HEK293T (cell line): Measurements from ENCODE around the gene GRIA4.

Experiments
- CTCF ChIA-PET: fragments of 350-600 bp; formaldehyde crosslinking; extraction: SDS; loops from one replicate; lab custom pipeline; 2021; ENCODE audit warnings: antibody characterized with exemption, inconsistent platforms; lab: Yijun Ruan, JAX
- POLR2A ChIA-PET: fragments of 350-600 bp; formaldehyde crosslinking; extraction: SDS; loops from one replicate; lab custom pipeline; 2020; ENCODE audit warnings: antibody characterized with exemption, inconsistent platforms; lab: Yijun Ruan, JAX
- DNase-seq: peaks from one replicate; pipeline ENCODE4 v3.0.0; 2012; ENCODE audit warnings: mixed read lengths; ENCODE audit errors: extremely low spot score
- ARNT ChIP-seq: fragments of 450-650 bp; IDR thresholded peaks from 2 replicates; pipeline ENCODE4 v1.6.1; 2017; ENCODE audit warnings: mild to moderate bottlenecking
- BHLHE40 ChIP-seq: fragments of 450-650 bp; IDR thresholded peaks from 2 replicates; pipeline ENCODE4 v1.6.1; 2016; ENCODE audit warnings: mild to moderate bottlenecking, moderate library complexity, borderline replicate concordance
- CTBP1 ChIP-seq: fragments of 450-650 bp; IDR thresholded peaks from 2 replicates; pipeline ENCODE4 v1.6.1; 2016; ENCODE audit warnings: borderline replicate concordance
- ELF4 ChIP-seq: fragments of 450-650 bp; IDR thresholded peaks from 2 replicates; pipeline ENCODE4 v1.6.1; 2017; ENCODE audit warnings: antibody characterized with exemption
- FOXA1 ChIP-seq: fragments of 450-650 bp; IDR thresholded peaks from 2 replicates; pipeline ENCODE4 v1.6.1; 2016; ENCODE audit warnings: mild to moderate bottlenecking
- FOXK2 ChIP-seq: fragments of 450-650 bp; IDR thresholded peaks from 2 replicates; pipeline ENCODE4 v1.6.1; 2016; ENCODE audit warnings: mild to moderate bottlenecking
- FOXM1 ChIP-seq: fragments of 450-650 bp; IDR thresholded peaks from 2 replicates; pipeline ENCODE4 v1.6.1; 2017; ENCODE audit warnings: mild to moderate bottlenecking, borderline replicate concordance
- HDGF ChIP-seq: fragments of 450-650 bp; IDR thresholded peaks from 2 replicates; pipeline ENCODE4 v1.6.1; 2017; ENCODE audit warnings: antibody characterized with exemption, borderline replicate concordance
- L3MBTL2 ChIP-seq: fragments of 450-650 bp; conservative IDR thresholded peaks from 2 replicates; pipeline ENCODE4 v1.6.1; 2016; ENCODE audit warnings: mild to moderate bottlenecking
- LEF1 ChIP-seq: fragments of 450-650 bp; IDR thresholded peaks from 2 replicates; pipeline ENCODE4 v1.6.1; 2017; ENCODE audit warnings: mild to moderate bottlenecking, borderline replicate concordance
- NFRKB ChIP-seq: fragments of 450-650 bp; IDR thresholded peaks from 2 replicates; pipeline ENCODE4 v1.6.1; 2016; ENCODE audit warnings: mild to moderate bottlenecking, moderate library complexity
- SP1 ChIP-seq: fragments of 450-650 bp; IDR thresholded peaks from 2 replicates; pipeline ENCODE4 v1.6.1; 2017
- SUZ12 ChIP-seq: fragments of 450-650 bp; IDR thresholded peaks from 2 replicates; pipeline ENCODE4 v1.6.1; 2016; ENCODE audit warnings: mild to moderate bottlenecking
- TARDBP ChIP-seq: fragments of 450-650 bp; IDR thresholded peaks from 2 replicates; pipeline ENCODE4 v1.6.1; 2016
- ZNF384 ChIP-seq: fragments of 450-650 bp; IDR thresholded peaks from 2 replicates; pipeline ENCODE4 v1.6.1; 2016
- TF ChIP-seq, protein P1 (sequence below): fragments of 450-650 bp; IDR thresholded peaks from 2 replicates; pipeline ENCODE4 v1.6.1; 2016

Gene GRIA4

DNA sequence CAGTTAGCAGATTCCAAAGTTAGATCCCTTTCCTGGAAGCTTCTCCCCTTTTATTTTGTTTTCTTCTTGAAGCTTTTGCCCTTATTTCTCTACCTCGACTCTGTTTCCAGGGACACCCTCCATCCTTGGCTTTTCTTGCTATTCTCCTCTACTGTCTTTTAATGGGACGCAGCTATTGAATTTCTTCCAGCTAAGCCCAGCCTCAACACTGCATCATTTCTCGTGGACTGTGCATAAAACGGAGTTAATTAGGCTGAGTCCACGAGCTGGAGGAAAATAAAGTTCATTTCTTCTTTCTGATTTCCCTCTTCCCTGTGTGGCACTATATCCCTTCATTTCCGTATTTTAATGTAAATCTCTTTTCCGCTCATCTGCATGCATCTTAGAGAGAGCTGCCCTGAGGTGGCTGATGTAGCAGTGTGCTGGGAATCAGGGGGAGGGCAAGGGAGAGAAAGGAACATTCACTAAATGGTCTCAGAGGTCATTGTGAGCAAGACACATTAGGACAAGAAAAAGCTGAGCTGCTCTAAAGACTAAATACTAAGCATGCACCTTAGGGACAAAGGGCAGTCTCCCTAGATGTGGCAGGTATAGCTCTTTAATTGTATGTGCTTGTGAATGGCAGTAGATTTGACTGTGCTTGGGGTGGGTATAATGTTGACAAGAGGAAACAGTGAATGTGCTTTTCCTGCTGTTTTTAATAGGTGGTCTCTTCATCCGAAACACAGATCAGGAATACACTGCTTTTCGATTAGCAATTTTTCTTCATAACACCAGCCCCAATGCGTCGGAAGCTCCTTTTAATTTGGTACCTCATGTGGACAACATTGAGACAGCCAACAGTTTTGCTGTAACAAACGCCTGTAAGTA lies 1.9 kb downstream of the GRIA4 start:
- no peak for TF ChIP-seq FOXK2
- TF ChIP-seq, protein P1, sequence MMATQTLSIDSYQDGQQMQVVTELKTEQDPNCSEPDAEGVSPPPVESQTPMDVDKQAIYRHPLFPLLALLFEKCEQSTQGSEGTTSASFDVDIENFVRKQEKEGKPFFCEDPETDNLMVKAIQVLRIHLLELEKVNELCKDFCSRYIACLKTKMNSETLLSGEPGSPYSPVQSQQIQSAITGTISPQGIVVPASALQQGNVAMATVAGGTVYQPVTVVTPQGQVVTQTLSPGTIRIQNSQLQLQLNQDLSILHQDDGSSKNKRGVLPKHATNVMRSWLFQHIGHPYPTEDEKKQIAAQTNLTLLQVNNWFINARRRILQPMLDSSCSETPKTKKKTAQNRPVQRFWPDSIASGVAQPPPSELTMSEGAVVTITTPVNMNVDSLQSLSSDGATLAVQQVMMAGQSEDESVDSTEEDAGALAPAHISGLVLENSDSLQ, result no peak
- TF ChIP-seq HDGF, result no peak
- TF ChIP-seq BHLHE40, result no peak
- no peak for TF ChIP-seq L3MBTL2
- no peak for TF ChIP-seq FOXM1
- TF ChIP-seq ARNT, result no peak
- TF ChIP-seq CTBP1, result no peak
- no peak for TF ChIP-seq LEF1
- no peak for TF ChIP-seq NFRKB
- no peak for TF ChIP-seq FOXA1
- TF ChIP-seq SP1, result no peak
- TF ChIP-seq ELF4, result no peak
- no peak for TF ChIP-seq ZNF384
- TF ChIP-seq TARDBP, result no peak
- POLR2A ChIA-PET, result no interaction called here

DNA sequence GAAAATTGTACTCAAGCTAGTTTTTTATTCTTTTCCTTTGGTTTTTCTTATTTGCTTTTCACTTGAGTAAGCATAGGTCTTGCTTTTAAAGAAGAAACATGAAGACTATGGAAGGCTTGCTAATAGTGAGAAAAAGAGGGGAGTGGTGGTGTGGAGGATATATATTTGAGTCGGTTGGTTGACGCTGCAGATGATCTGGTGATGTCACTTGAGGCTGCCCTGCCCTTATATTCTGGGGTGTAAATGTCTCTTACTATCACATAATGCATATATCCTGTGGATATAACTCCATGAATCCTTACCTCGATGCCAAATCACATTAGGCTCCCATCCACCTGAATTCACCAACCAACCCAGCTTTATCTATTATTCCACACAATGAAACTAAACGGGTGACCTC lies 2.9 kb downstream of the GRIA4 start:
- DNase-seq, result no peak
- TF ChIP-seq HDGF, result no peak
- TF ChIP-seq FOXM1, result no peak
- no peak for TF ChIP-seq NFRKB
- TF ChIP-seq SP1, result no peak
- TF ChIP-seq FOXK2, result no peak
- no peak for TF ChIP-seq TARDBP
- no peak for TF ChIP-seq SUZ12
- no peak for TF ChIP-seq ELF4
- TF ChIP-seq LEF1, result no peak
- TF ChIP-seq BHLHE40, result no peak
- TF ChIP-seq ZNF384, result no peak
- TF ChIP-seq L3MBTL2, result no peak
- no peak for TF ChIP-seq FOXA1
- no peak for TF ChIP-seq CTBP1
- TF ChIP-seq, protein P1, result no peak
- TF ChIP-seq ARNT, result no peak
- ChIA-PET POLR2A (no interaction called here), CTCF (no interaction called here)

More for the DNA sequence above, 1.9 kb downstream of the GRIA4 start:
- CTCF ChIA-PET, result no interaction called here
- no peak for DNase-seq

DNA sequence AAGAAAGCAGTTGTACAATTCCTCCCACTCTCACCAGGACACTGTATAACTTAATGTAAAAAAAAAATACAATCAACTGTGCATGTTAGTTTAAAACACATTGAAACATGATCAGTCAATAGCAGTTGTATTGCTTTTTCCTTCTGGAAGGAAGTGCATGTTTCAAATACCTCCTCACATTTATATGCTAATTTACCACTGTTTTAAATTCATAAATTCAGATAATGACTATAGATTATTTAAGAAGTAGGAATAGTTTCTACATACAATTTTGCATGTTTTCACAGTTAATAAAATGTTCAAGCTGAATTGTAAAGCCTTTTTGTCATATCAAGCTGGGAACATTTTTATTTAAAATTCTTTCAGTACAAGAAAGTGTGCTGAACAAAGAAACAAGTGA lies 3.3 kb downstream of the GRIA4 start:
- no peak for DNase-seq
- CTCF ChIA-PET, result no interaction called here
- POLR2A ChIA-PET, result no interaction called here
- TF ChIP-seq FOXM1, result no peak
- TF ChIP-seq HDGF, result no peak
- no peak for TF ChIP-seq NFRKB
- no peak for TF ChIP-seq BHLHE40
- no peak for TF ChIP-seq ARNT
- TF ChIP-seq TARDBP, result no peak
- no peak for TF ChIP-seq ELF4
- no peak for TF ChIP-seq SP1
- no peak for TF ChIP-seq ZNF384
- no peak for TF ChIP-seq LEF1
- no peak for TF ChIP-seq FOXA1

DNA sequence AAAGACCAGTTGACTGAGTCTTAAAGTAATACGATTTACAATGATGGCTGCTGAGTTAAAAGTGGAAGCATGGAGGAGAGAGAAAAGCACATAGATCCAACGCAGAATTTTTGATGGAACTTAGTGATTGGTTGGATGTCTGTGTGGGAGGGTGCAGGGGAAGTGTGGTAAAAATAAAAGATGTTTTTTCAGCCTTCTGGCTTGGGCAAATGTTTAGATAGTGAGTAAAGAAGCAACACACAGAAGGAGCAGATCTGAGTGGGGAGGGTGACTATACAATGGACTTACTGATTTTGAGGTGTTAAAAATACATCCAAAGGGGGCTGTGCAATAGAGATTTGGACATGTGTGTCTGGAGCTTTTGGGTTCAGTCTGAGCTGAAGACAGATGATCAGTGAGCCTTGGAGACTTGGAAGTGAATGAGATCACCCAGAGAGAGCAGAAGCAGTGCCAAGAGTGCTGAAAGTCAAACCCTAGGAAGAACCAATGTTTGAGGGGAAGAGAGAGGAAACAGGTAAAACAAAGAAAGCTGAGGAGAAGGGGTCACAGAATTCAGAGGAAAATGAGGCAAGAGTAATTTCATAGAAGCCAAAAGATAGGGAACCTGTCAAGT lies 8.6 kb downstream of the GRIA4 start:
- no peak for DNase-seq
- no peak for TF ChIP-seq LEF1
- TF ChIP-seq SUZ12, result no peak
- TF ChIP-seq, protein P1, result no peak
- no peak for TF ChIP-seq FOXM1
- TF ChIP-seq TARDBP, result no peak
- TF ChIP-seq NFRKB, result no peak
- TF ChIP-seq ELF4, result no peak
- no peak for TF ChIP-seq FOXK2
- no peak for TF ChIP-seq ARNT
- no peak for TF ChIP-seq SP1
- no peak for TF ChIP-seq HDGF
- no peak for TF ChIP-seq BHLHE40
- TF ChIP-seq FOXA1, result no peak
- TF ChIP-seq CTBP1, result no peak
- no peak for TF ChIP-seq ZNF384
- ChIA-PET CTCF (no interaction called here), POLR2A (no interaction called here)

DNA sequence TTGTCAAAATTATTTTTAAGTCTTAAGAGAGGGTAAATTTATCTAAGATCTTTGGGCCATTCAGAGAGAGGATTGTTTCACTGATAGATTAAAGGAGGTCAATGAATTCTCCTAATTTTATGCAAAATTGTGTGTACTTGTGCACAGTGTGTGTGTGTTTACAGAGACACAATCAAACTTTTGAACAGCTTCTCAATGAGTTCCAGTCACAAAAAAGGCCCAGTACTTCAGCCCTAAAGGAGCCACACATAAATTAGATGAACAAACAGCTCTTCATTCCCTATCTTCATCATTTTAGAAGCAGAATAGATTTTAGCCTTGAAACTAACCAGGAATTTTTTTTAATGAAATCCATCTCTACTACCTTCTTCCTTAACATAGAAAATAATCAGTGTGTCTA lies 9.7 kb downstream of the GRIA4 start:
- ChIA-PET POLR2A (no interaction called here), CTCF (no interaction called here)
- TF ChIP-seq, protein P1, result no peak
- TF ChIP-seq FOXK2 (no peak), ELF4 (no peak), L3MBTL2 (no peak), SUZ12 (no peak), ARNT (no peak), HDGF (no peak), FOXA1 (no peak), SP1 (no peak), TARDBP (no peak), FOXM1 (no peak), BHLHE40 (no peak), ZNF384 (no peak), NFRKB (no peak)
- DNase-seq, result no peak
